Adipose tissue (tissue), 3 donors: Measurements from ENCODE around the gene MKNK1. TPM values are rescaled to one million over a fixed set of nuclear protein-coding genes. Genes with fewer than 3 reads are reported as not detected.

Experiments
- H3K27ac ChIP-seq: one replicate; pipeline ENCODE4 v1.5.1; 2013; ENCODE audit warnings: low read depth, low read length
- WGBS, 3 donors: extraction: QIAGEN DNeasy Blood & Tissue Kit; methylation state at CpG; one replicate each; pipeline ENCODE4 v1.1.7; 2013; 5-methylcytosine and 5-hydroxymethylcytosine counted together
- polyA plus RNA-seq, 3 donors: library from polyadenylated mRNA; stranded (reverse); fragments of 200-250 nt; gene quantifications; one replicate each; pipeline ENCODE4 v1.2.3, GENCODE V29; 2013
- donor health status: healthy with polysubstance abuse.
- donor health status: Bipolar disorder and iron deficiency.
- donor health status: healthy.

MKNK1 gene
- polyA plus RNA-seq, 3 donors: 31.0 to 63.1 (median 39.3) TPM

DNA sequence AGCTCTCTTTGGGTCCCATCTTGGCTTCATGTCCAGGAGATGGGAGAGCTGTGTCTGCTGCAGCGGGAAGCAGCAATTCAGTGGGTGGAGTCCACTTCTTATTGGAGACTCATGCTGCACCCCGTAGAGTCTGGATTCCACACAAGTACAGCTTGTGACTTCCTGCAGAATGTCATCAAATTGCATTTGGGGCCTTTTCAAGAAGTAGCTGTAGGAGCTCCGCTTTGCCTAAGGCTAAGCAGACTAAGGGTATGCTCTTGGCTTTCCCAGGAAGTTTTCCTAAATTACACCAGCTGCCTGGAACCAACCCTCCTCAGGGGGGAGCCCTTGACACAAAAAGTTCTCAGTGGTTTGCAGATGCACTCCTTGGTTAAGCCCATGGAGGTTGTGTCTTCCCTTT lies 18.3 kb upstream of the MKNK1 start:
- H3K27ac ChIP-seq: no peak overlapping the region
- 45 to 77% (median 49%) methylated on average over 3 of the region's 3 CpGs for WGBS, 3 donors

DNA sequence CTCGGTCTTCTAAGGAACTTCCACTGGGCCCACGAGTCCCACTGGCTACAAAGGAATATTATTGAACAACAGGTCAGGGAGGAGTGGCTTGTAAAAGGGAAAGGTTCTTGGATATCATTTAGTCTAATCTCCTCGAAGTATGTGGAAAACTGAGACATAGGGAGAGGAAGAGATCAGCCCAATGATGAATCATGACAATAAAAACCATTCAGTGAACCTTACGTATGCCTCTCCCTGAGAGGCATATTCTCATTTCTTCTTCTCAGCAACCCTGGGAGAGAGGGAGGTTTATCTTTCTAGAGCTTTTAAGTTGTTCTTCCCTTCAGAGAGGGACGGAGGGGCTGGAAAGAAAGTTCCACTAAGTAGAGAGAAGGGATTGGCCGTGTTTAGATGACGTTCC lies 17.9 kb upstream of the MKNK1 start:
- H3K27ac ChIP-seq: no peak overlapping the region
- WGBS, 3 donors: 61 to 74% (median 69%) methylated on average over 7 of the region's 7 CpGs

DNA sequence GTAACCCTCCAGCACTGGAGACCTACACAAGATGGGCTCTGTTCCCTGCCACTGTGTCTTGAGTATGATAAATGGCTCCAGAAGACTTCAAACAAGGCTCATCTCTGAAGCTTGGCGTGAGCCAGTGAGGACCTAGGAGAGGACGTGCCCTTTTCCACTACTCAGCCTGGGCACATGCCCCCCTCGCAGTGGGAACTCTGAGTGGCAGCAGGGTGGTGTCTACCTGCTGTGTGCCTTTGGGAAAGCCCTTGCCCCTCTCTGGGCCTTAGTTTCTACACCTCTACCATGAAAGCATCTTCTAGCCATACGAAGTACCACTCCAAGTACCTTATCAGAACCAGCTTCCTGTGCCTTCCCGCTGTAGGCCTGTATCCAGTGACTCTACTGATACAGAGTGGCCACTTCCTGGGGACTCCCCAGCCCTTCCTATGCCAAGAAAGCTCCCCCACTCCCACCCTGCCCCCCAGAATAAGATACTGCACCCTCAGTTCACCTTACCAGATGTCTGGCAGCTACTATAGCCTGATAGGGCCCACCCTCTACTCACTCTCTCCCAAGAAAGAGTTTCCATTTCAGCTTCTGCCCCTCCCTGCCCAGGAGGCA lies 15.7 kb upstream of the MKNK1 start:
- H3K27ac ChIP-seq: no peak overlapping the region
- WGBS, 3 donors: 89 to 95% (median 93%) methylated on average over 5 of the region's 5 CpGs

DNA sequence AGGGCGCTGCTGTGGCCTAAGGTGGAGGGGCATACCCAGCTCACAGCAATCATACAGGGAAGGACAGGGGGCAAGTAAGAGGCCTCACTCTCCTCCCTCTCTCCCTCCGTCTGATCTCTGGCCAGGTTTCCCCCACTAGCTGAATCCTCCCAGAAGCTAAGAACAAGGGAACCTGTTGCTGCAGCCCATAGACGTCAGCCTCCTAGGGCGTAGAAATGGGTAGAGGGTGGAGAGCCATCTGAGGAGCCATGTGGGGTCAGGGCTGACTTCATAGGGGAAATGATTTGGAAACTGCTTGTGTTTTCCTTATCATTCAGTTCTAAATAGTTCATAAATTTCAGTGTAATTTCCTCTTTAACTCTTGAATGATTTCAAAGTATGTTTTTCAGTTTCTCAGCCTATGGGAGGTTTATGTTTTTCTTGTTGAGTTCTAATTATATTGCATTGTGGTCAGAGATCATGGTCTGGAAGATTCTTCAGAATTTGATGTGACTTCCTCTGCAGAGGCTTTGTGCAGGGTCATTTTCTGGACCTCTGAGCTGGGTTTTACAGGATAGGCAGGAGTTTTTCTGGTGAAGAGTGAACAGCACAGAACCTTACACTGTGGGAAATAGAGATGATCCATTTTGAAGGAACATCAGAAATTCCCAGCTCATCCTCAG lies 14.8 kb upstream of the MKNK1 start:
- H3K27ac ChIP-seq: no peak overlapping the region
- 53 to 84% (median 73%) methylated on average over 4 of the region's 4 CpGs for whole genome bisulfite sequencing, 3 donors

DNA sequence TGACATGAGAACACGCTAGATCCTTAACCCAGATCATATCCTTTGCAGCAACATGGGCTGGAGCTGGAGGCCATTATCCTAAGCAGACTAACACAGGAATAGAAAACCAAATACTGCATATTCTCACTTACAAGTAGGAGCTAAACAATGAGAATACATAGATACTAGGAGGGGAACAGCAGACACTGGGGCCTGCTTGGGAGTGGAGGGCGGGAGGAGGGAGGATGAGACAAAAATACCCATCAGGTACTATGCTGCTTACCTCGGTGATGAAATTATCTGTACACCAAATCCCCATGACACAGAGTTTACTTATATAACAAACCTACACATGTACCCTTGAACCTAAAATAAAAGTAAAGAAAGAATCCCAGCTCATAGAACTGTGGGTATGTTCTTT lies 13.8 kb upstream of the MKNK1 start:
- WGBS, 3 donors: 81 to 92% (median 82%) methylated on average over 3 of the region's 3 CpGs
- H3K27ac ChIP-seq: no peak overlapping the region

DNA sequence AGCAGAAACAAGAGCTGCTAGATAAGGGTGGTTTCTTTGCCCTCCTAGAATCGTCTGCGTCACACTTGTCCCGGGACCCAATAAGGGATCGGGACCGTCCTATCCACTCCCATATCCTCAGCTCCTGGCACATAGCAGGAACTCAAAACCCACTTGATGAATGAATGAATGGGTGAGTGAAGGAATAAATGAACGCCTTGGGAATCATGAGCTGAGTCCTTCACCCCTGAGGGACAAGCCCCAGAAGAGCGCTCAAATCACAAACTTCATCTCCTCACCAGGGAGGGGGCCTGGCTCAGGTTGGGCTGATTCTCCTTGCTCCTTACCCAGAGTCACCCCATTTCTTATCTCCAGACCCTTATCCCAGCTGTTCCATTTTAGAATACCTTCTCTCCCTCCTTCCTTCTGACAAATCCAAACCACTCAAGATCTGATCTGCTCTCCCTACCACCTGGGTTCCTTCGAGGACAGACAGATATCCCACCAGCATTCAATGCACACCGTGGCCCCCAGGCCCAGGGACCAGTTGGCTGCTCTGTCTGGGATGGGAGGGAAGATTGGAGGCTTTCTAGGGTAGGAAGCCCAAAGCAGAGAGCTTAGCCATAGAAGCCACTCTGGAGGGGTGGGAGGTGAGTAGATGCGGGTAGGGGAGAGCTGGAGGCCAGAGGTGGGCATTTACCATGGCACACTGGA lies 13.2 kb upstream of the MKNK1 start:
- 38 to 43% (median 40%) methylated on average over 10 of the region's 10 CpGs for WGBS, 3 donors
- no peak overlapping the region for H3K27ac ChIP-seq

DNA sequence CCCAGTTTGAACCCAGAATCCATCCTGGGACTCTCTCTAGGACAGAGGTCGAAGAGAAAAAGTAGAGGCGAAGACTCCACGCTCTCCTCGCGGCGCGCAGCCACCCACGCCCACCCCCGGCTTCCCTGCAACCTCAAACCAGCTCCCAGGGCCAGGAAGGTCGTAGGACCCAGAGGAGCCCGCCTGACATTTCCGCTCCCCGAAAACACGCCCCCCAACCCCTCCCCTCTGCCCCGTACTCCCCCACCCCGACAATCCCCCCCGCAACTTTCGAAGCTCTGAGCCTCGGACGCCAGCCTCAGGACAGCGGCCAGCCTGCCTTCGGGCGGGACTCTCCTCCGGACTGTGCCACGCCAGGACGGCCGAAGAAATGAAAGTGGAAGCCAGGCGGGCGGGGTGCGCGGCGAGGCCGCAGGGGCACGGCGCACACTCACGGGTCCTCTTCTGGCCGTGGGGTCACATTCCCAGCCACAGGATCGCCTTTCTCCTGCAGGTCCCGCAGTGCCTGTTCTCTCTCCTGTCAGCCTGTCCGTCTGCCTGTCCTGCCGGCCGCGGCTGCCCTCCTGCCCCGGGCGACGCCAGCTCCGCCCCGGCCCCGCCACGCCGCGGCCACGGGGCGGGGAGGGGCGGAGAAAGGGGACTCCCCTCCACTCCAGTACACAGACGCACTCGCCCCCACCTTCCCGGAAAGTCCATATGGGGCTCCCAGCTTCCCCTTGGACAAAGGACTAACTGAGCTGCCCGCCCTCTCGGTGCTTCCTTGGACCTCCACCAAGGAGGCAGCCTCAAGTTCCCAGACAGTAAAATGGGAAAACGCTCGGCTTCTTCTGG lies 12.4 kb upstream of the MKNK1 start, which contains the start of gene MOB3C:
Gene MOB3C (minus strand): TSS at position 535 of the 831 bp plus-strand sequence. CDS start 3,490 bp downstream, outside the sequence.
- H3K27ac ChIP-seq: peak within 1 kb of the TSS; percentile 39
- 0 to 1% (median 1%) methylated on average over 48 to 62 of the region's 62 CpGs for whole genome bisulfite sequencing, 3 donors

DNA sequence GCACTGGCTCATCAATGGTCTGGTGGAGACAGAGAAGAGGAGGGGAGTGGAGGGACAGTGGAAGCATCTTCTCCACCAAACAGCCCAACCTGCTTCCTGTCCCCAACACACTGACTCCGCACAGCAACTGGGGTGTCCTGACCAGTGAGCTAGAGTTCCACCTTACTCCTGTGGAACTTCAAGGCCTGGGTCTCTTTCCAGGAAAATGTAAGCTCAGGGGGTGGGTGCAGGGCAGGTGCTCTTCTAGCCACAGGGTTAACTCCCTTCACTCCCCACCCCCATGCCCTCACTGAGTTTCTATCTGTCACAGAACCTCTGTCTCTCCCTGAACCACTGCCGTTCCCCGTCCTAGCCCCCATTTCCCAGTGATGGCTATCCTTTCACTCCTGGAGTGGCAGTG lies 11.7 kb upstream of the MKNK1 start:
- WGBS, 3 donors: 26 to 53% (median 37%) methylated on average over 3 of the region's 3 CpGs
- no peak overlapping the region for H3K27ac ChIP-seq

DNA sequence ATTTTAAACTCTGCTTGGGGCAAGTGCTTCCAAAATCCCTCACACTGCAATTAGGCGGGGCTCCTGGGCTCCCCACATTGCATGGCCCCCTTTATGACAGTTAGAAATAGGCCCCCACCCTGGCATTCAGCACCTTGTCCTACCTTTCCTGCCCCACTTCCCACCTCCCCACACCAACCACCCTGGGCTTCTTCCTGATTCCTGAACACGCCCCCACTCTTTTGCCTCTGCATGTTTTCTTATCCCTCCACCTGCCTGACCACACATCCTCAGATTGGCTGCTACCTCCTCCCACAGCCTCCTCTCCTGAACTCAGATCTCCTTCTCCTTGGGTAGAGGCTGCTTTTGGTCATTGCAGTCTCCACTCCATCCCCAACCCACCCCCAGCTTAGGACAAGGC lies 11.0 kb upstream of the MKNK1 start:
- WGBS, 3 donors: 60 to 93% (median 92%) methylated on average over 2 of the region's 2 CpGs
- H3K27ac ChIP-seq: no peak overlapping the region

DNA sequence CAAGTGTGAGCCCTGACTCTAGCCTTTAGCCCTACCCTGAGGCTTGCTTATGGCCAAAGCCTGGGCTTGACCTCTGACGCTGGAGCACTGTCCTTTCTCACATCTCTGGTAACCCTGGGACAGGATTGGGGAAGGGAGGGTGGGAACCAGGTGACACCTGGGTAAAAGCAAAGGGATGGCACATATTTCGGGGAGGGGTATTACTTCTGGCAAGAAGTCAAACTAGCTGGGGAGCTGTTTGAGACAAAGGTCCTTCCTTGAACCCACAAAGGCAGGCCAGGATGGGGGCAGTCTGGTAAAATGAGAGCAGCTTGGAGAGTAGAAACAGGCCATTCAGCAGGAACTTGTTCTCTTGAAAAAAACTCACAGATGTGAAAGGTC lies 10.5 kb upstream of the MKNK1 start:
- WGBS, 3 donors: 63 to 79% (median 77%) methylated on average over 2 of the region's 2 CpGs
- no peak overlapping the region for H3K27ac ChIP-seq

DNA sequence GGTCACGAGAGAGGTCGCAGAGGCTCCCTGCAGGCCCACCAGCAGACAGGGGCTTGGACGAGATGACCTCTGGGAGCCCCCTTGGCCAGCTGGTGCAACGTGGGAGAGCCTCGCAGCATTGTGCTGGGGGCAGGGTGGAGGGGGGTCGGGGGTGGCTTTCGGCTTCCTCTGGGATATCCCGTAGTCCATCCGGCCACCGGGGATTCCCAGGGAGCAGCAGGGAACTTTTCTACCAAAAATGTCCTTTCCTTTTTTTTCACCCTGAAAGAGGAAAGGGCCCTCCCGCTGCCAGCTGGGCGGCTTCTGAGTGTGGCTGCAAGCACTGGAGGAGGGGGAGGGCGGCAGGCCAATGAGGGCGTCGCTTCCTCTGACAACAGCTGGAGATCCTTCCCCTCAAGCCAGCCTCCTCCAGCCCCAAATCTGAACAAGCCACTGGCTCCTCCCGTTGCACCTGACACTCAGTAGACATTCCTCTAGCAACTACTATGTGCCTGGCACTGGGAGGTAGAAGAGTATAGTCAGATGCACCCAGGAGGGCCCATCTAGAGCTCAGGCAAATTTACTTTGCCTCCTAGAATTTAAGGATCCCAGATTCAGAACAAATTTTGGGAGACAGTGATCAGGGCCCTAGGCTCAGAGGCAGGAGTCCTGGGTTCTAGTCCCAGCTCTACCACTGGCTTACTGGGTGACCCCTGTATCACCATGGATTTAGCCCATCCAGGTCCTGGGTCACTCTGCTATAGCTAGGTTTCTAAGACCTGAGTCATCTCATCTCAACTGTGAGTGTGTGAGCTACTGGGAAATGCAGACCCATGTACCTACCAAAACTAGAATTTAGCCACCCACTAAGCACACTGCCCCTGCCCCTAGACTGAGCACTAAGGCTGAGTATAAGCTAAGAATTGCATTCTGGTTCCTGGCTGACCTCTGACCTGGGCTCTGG lies 9.9 kb upstream of the MKNK1 start:
- WGBS, 3 donors: 3 to 4% (median 4%) methylated on average over 15 to 16 of the region's 16 CpGs
- H3K27ac ChIP-seq: no peak overlapping the region

DNA sequence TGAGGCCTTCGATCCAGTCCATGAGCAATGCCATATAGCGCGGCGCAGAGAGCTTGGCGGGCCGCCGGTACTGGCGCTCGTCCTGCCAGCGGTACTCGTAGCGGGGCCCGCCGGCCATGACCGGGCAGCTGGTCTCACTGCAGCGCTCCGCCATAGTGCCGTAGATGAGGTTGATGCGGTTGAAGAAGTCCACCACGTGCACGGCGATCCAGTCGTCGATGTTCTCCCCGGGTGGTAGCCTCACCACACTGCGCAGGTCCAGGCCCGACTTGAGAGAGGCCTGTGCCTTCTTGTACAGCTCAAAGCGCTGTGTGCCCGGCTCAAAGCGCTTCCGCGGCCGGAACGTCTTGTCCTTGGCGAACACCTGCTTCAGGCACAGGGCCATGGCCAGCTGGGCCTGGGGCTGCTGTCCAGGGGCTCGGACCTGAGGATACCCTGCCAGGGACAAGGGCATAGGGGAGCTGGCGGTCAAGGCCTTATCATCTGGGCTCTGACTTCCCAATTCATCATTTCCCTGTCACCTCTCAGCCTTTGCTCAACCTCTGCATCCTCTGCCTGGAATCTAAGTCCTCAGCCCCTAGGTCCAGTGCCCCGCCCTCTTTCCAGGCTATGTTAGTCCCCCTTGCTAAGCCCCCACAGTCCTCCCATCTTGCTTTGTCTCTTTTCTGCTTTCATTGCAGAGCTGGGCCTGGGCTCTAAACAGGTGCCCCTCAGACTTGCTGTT lies 9.0 kb upstream of the MKNK1 start:
- WGBS, 3 donors: 71 to 89% (median 88%) methylated on average over 37 to 38 of the region's 38 CpGs
- H3K27ac ChIP-seq: no peak overlapping the region

DNA sequence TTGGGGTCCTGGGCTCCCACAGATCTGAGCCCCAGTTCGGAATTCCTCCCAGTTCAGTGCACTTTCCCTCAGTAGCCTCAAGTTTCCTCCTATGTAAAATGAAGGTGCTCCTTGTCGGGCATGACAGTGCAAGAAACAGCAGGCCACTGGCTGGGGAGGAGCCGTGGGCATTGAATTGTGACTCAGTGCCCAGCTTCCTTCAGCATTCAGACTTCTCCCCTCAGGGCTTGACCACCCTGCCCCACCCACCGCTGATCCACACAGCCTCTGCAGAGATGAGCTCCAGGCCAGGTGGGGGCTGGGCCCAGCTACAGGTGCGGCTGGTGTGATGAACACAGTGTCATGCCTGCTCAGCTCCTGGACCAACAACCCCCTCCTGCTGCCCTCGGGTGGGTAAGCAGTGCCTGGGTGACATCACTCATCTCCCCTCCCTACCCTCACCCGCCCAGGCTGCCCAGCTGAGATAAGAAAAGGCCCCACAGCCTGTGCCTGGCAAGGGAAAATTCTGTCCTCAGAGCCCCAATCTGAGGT lies 7.7 kb upstream of the MKNK1 start:
- H3K27ac ChIP-seq: no peak overlapping the region
- WGBS, 3 donors: 32 to 70% (median 62%) methylated on average over 7 of the region's 7 CpGs

DNA sequence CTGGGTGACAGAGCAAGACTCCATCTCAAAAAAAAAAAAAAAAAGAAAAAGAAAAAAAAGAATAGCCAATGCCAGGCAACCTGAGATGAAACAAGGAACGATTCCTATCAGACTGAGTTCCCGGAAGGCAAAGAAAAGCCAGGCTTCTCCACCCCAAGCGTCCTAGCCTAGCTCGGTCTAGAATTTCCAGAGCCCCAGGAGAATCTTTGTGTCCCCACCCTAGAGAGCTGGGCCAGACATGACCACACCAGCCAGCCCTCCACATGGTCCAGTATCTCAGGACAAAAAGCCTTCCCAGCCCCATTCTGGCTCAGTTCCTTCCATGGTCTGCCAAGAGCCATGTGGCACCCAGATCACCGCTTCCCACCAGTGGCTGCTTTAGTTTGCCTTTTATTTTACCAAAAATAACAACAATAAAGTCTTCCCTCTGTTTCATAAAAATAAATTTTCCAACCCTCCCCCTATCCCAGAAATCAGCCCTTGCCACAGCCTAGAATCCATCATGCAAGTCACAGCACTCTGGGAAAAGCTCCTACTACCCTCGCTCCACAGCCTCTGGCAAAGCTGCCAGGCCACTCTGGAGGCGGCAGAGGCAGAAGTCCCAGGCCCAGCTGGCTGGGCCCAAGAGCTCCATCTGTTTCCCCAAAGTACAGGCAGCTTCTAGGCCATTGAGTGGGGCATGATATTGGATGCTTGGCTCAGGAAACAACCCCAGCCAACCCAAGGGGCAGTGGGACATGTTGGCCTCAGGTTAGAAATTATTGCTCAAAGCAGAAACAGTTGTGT lies 3.5 kb upstream of the MKNK1 start:
- no peak overlapping the region for H3K27ac ChIP-seq
- 51 to 80% (median 66%) methylated on average over 7 of the region's 7 CpGs for WGBS, 3 donors

DNA sequence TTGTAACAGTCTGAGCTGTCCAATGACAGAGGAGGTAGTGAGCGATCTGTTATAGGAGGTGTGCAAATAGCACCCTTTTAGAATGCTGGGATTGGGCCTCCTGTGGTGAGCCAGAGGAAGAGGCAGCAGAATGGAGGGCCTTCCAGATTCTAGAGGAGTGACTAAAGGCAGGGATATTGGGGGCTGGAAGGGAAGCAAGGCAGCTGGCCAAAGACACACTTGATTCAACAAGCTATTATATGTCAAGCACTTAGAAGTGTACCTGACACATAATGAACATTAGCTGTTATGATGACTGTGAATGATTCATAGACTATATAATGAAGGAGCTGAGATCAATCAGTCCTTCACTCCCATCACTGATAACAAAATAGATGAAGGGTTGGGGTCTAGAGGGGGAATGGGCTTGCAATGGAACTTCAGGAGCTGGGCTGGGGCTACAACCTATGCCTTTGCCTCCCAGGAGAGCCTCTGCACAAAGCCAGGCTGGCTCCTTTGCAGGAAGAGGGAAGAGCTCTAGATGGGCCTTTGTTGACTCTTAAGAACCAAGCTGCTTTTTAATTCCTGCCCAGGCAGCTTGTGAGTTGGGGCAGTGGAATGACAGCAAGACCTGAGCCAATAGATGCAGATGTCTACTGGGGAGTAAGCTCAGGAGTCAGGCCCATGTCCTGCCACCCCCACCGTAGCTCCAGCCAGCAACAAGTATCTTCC lies 2.3 kb upstream of the MKNK1 start:
- no peak overlapping the region for H3K27ac ChIP-seq
- 94 to 98% (median 98%) methylated on average over 2 of the region's 2 CpGs for WGBS, 3 donors

DNA sequence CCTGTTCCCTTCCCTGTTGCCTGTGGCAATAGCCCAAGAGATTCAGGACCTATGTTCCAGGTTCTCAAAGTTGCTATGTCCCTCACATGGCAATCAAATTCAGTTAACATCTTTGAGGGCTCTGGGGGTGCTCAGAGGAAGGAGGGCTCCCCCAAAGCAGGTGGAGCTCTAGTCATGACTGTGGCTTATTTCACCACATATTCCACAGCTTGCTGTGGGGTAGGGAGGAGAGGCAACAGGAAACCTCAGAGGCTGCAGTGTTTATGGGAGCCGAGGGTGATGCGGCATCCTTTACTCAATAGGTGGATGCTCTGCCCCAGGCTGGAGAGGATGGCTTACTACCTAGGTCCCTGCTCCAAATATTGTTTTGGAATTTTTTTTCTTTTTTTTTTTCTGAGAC lies 1.2 kb upstream of the MKNK1 start:
- H3K27ac ChIP-seq: no peak overlapping the region
- WGBS, 3 donors: 49 to 85% (median 54%) methylated on average over 2 of the region's 2 CpGs
